Ascending aorta (tissue), 2 donors: ENCODE results near the gene PLXNA4. TPM values are rescaled to one million over a fixed set of nuclear protein-coding genes. Genes with fewer than 3 reads are reported as not detected.
A peak's percentile ranks its signal among the peaks of the same experiment; 100 is the strongest.

Experiments used
- DNase-seq, 2 donors: peaks; one replicate each; pipeline ENCODE4 v3.0.0-alpha.2; 2019; ENCODE audit warnings: low spot score in 2 of 2
- H3K27ac ChIP-seq, 2 donors: fragments of 200-600 bp; sonication (generic); one replicate each; pipeline ENCODE4 v1.5.1; 2016 to 2017; ENCODE audit warnings: mild to moderate bottlenecking in 1 of 2
- H3K27me3 ChIP-seq: fragments of 200-600 bp; sonication (generic); one replicate; pipeline ENCODE4 v1.5.1; 2017
- H3K36me3 ChIP-seq, 2 donors: fragments of 200-600 bp; sonication (generic); one replicate each; pipeline ENCODE4 v1.5.1; 2016
- H3K4me1 ChIP-seq, 2 donors: fragments of 200-600 bp; sonication (generic); one replicate each; pipeline ENCODE4 v1.5.1; 2016 to 2017; ENCODE audit warnings: mild to moderate bottlenecking in 1 of 2
- H3K4me3 ChIP-seq, 2 donors: fragments of 200-600 bp; sonication (generic); one replicate each; pipeline ENCODE4 v1.5.1; 2016 to 2017; ENCODE audit warnings: mild to moderate bottlenecking in 1 of 2
- H3K9me3 ChIP-seq, 2 donors: fragments of 200-600 bp; sonication (generic); one replicate each; pipeline ENCODE4 v1.5.1; 2016
- CTCF ChIP-seq, 3 experiments: fragments of 200-600 bp in 2 of 3; fragments of 450-650 bp in 1 of 3; sonication (generic) in 2 of 3; IDR thresholded peaks; one replicate each; pipeline ENCODE4 v1.5.1; 2016 to 2019; ENCODE audit warnings: antibody characterized with exemption in 3 of 3, mild to moderate bottlenecking in 1 of 3, moderate library complexity in 1 of 3
- intact Hi-C: fragments of 100-400 bp; cut with DNase I; formaldehyde crosslinking; loops from one replicate; pipeline ENCODE4 v1.15.1; 2023
- total RNA-seq: library from RNA; depleted of rRNA; stranded (reverse); fragments of >200 nt; gene quantifications from one replicate; pipeline ENCODE4 v1.1.0, GENCODE V29; 2016

PLXNA4 gene
- total RNA-seq, 1 donor from 2014 or later, result 27.1 TPM

DNA sequence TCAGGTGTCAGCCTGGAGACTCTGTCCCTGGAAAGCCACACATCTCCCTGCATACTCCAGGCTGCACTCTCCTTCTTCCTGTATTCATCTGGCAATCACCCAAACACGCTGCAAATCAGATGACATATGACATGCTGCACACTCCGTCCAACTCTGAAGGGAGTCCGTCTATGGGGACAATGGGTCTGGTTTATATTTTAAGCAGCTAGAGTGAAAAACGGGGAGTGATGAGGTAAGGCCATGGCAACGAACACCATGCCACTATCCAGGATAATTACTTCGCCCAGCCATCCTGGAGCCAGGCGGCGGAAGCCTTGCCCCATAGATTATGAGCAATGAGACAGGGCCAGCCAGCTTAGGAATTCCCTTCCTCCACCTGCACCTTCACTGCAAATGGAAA is 140.1 kb downstream of the PLXNA4 start:
- no peak overlapping the region for H3K27ac ChIP-seq
- intact Hi-C loops, result loop anchor here (10.0 kb wide), 1 partner anchor 139 kb away; the partner anchor contains the start of gene PLXNA4
- H3K4me1 ChIP-seq, result peaks cover 0 to 28% of the 10 kb centered on the region in 2 donors
- H3K9me3 ChIP-seq, result no peaks in the 10 kb centered on the region
- H3K27me3 ChIP-seq, result no peaks in the 10 kb centered on the region
- H3K36me3 ChIP-seq, result no peaks in the 10 kb centered on the region
- no peak overlapping the region for H3K4me3 ChIP-seq
- peak in 1 of 2 donors; percentile 69 for DNase-seq
- no peak for TF ChIP-seq CTCF (IDR thresholded peaks at IDR 0.05)

GRCh38 chr7:132435016-132435990 is 141.0 kb downstream of the PLXNA4 start:
- intact Hi-C loops, result loop anchor here (10.0 kb wide), 1 partner anchor 139 kb away; the partner anchor contains the start of gene PLXNA4
- no peaks in the 10 kb centered on the region for H3K36me3 ChIP-seq
- no peak overlapping the region for H3K4me3 ChIP-seq
- no peaks in the 10 kb centered on the region for H3K9me3 ChIP-seq
- DNase-seq, result no peak
- no peaks in the 10 kb centered on the region for H3K27me3 ChIP-seq
- no peak for TF ChIP-seq CTCF (IDR thresholded peaks at IDR 0.05)
- peaks cover 0 to 34% of the 10 kb centered on the region in 2 donors for H3K4me1 ChIP-seq
- no peak overlapping the region for H3K27ac ChIP-seq

GRCh38 chr7:132434041-132434440 is 142.2 kb downstream of the PLXNA4 start:
- H3K27me3 ChIP-seq, result no peaks in the 10 kb centered on the region
- no peak overlapping the region for H3K4me3 ChIP-seq
- TF ChIP-seq CTCF (IDR thresholded peaks at IDR 0.05), result no peak
- H3K36me3 ChIP-seq, result no peaks in the 10 kb centered on the region
- no peak for DNase-seq
- intact Hi-C loops, result loop anchor here (5.0 to 10.0 kb wide), 4 partner anchors 33 to 141 kb away; partner anchors contain the start of gene PLXNA4
- no peaks in the 10 kb centered on the region for H3K9me3 ChIP-seq
- H3K4me1 ChIP-seq, result peaks cover 0 to 42% of the 10 kb centered on the region in 2 donors
- no peak overlapping the region for H3K27ac ChIP-seq

DNA sequence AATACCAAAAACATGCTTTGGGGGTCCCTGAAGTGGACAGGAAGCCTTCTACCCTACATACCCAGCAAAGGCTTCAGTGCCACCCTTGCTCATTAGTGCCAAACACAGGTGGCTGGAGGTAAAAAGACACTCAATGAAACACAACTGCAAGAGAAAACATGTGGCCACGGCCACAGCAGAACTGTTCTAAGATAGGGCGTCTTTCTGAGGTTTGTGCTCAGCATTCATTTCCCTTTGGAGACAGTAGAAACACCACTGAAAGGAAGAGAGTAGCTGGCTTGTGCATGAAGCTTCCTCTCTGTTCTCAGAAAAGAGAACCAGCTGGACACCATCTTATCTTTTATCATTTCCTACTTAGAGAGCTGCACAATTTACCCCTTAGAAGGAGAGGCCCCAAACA is 143.0 kb downstream of the PLXNA4 start:
- Histone ChIP-seq H3K27ac (no peak overlapping the region), H3K9me3 (no peaks in the 10 kb centered on the region), H3K27me3 (no peaks in the 10 kb centered on the region), H3K36me3 (no peaks in the 10 kb centered on the region), H3K4me1 (peaks cover 0 to 44% of the 10 kb centered on the region in 2 donors), H3K4me3 (no peak overlapping the region)
- intact Hi-C loops, result loop anchor here (5.0 to 10.0 kb wide), 4 partner anchors 34 to 142 kb away; partner anchors contain the start of gene PLXNA4
- no peak for DNase-seq
- TF ChIP-seq CTCF (IDR thresholded peaks at IDR 0.05), result no peak

- intact Hi-C loops, result loop anchor here (5.0 to 10.0 kb wide), 4 partner anchors 36 to 144 kb away; partner anchors contain the start of gene PLXNA4
- peak overlapping the region; percentile 51 to 69 for H3K27ac ChIP-seq
- H3K4me1 ChIP-seq, result peaks cover 0 to 45% of the 10 kb centered on the region in 2 donors
- peak; percentile 24 to 89 for DNase-seq
- no peaks in the 10 kb centered on the region for H3K9me3 ChIP-seq
- no peaks in the 10 kb centered on the region for H3K27me3 ChIP-seq
- no peaks in the 10 kb centered on the region for H3K36me3 ChIP-seq
- no peak for TF ChIP-seq CTCF (IDR thresholded peaks at IDR 0.05)
- no peak overlapping the region for H3K4me3 ChIP-seq
These were observed 145.1 kb downstream of the PLXNA4 start for GRCh38 chr7:132430861-132431822.
